GM12878 (cell line): ENCODE results near the gene UBE2M. TPM values are rescaled to one million over a fixed set of nuclear protein-coding genes. Genes with fewer than 3 reads are reported as not detected.

Source experiments
- ATAC-seq: fragments of 200-7000 bp; cut with Tn5 transposase; 3 replicates; pipeline ENCODE4 v1.9.1; 2020; ENCODE audit warnings: mild to moderate bottlenecking, moderate library complexity
- BruUV-seq: library from RNA; stranded (reverse); fragments of 400-500 nt; replicated peaks from 2 replicates; lab custom pipeline; 2021; lab: Mats Ljungman, UMichigan
- CTCF ChIA-PET: fragments of 300-600 bp; sonication (Branson Sonifier 250); formaldehyde crosslinking; extraction: SDS; loops from one replicate; lab custom pipeline; 2021; ENCODE audit warnings: inconsistent platforms; lab: Yijun Ruan, JAX
- POLR2A ChIA-PET: fragments of 350-600 bp; formaldehyde crosslinking; extraction: SDS; loops from one replicate; lab custom pipeline; 2021; ENCODE audit warnings: inconsistent platforms; lab: Charles Lee
- RAD21 ChIA-PET: fragments of 300-600 bp; sonication (Branson Sonifier 250); formaldehyde crosslinking; loops from one replicate; lab custom pipeline; 2023; ENCODE audit warnings: antibody characterized with exemption; ENCODE audit not compliant: unreplicated experiment; lab: Charles Lee
- SMC1A ChIA-PET: fragments of 300-600 bp; sonication (Branson Sonifier 250); formaldehyde crosslinking; loops from one replicate; lab custom pipeline; 2023; ENCODE audit not compliant: unreplicated experiment, uncharacterized antibody; lab: Charles Lee
- DNase-seq: peaks from one replicate; pipeline ENCODE4 v3.0.0-alpha.2; 2011; ENCODE audit warnings: low read depth, low spot score
- FAIRE-seq: peaks from 3 replicates; lab custom pipeline; 2011; peaks lifted over from hg19 to GRCh38; lab: Jason Lieb, UNC
- H2AFZ ChIP-seq: 2 replicates; pipeline ENCODE4 v1.6.0; 2011; ENCODE audit warnings: low read depth, low read length, control low read depth; ENCODE audit not compliant: control insufficient read depth
- H3K27ac ChIP-seq: 2 replicates; pipeline ENCODE4 v1.5.1; 2011; ENCODE audit warnings: control low read depth; ENCODE audit not compliant: control insufficient read depth, insufficient read depth
- H3K27me3 ChIP-seq, 2 experiments: replicated peaks in 1 of 2; 2 replicates each; pipeline versions ENCODE4 v1.6.0 to v1.6.1; 2011; ENCODE audit warnings: low read length in 1 of 2; ENCODE audit not compliant: control insufficient read depth in 2 of 2, insufficient read depth in 2 of 2
- H3K36me3 ChIP-seq, 2 experiments: 2 replicates each; pipeline ENCODE4 v1.5.1; 2011; ENCODE audit warnings: low read length in 1 of 2; ENCODE audit not compliant: control insufficient read depth in 2 of 2, insufficient read depth in 2 of 2
- H3K4me1 ChIP-seq: 2 replicates; pipeline ENCODE4 v1.6.1; 2011; ENCODE audit warnings: mild to moderate bottlenecking, low read length, moderate library complexity, mixed read lengths; ENCODE audit not compliant: control insufficient read depth, insufficient read depth
- H3K4me2 ChIP-seq: 2 replicates; pipeline ENCODE4 v1.6.0; 2011; ENCODE audit warnings: control low read depth; ENCODE audit not compliant: control insufficient read depth, insufficient read depth
- H3K4me3 ChIP-seq: fragments of 200-600 bp; sonication (generic); 2 replicates; pipeline ENCODE4 v1.5.1; 2016
- H3K79me2 ChIP-seq: 2 replicates; pipeline ENCODE4 v1.6.0; 2011; ENCODE audit warnings: low read length; ENCODE audit not compliant: control insufficient read depth, insufficient read depth
- H3K9ac ChIP-seq: 2 replicates; pipeline ENCODE4 v1.8.0; 2011; ENCODE audit warnings: low read length, control low read depth, mixed read lengths; ENCODE audit not compliant: control insufficient read depth, insufficient read depth
- H3K9me3 ChIP-seq: replicated peaks from 3 replicates; pipeline ENCODE4 v1.5.1; 2011; ENCODE audit warnings: mild to moderate bottlenecking, low read length; ENCODE audit not compliant: control insufficient read depth, insufficient read depth
- H4K20me1 ChIP-seq: 2 replicates; pipeline ENCODE4 v1.6.0; 2011; ENCODE audit not compliant: control insufficient read depth, insufficient read depth
- TBL1XR1 ChIP-seq: IDR thresholded peaks from 2 replicates; pipeline ENCODE4 v1.6.1; 2012; ENCODE audit warnings: low read depth, low read length, improper control_type of control experiment
- WGBS: methylation state at CpG from one replicate; pipeline ENCODE4 v1.1.6; 2016; ENCODE audit warnings: low lambda C conversion rate; ENCODE audit not compliant: insufficient replicate concordance, insufficient coverage; ENCODE audit errors: missing lambda C conversion rate; 5-methylcytosine and 5-hydroxymethylcytosine counted together
- in situ Hi-C: fragments of 300-500 bp; cut with MboI; formaldehyde crosslinking; loops from 9 replicates; pipeline ENCODE4 v1.14.3; 2018; ENCODE audit warnings: mixed read lengths
- intact Hi-C: fragments of 100-400 bp; cut with micrococcal nuclease; formaldehyde crosslinking; loops from one replicate; pipeline ENCODE4 v1.14.2; 2022; ENCODE audit not compliant: unreplicated experiment
- polyA plus RNA-seq, 11 experiments: library from polyadenylated mRNA; depleted of rRNA in 4 of 11; unstranded in 6 of 11; stranded (reverse) in 5 of 11; fragments of >200 nt; fragmentation: Nextera tagmentation in 4 of 11; fragmentation: Illumina TruSeq in 1 of 11; extraction: Ambion mirVana in 4 of 11; extraction: Trizol in 1 of 11; gene quantifications; 1 replicate in 1 of 11; 2 replicates in 10 of 11; pipeline versions ENCODE4 v1.2.1 to v1.2.3, GENCODE V29; 2011 to 2016; ENCODE audit warnings: inconsistent platforms in 2 of 11, missing spikeins in 2 of 11, low read depth in 1 of 11
- total RNA-seq, 4 experiments: library from RNA; depleted of rRNA in 3 of 4; stranded (reverse); fragments of >200 nt in 3 of 4; fragmentation: Illumina TruSeq in 1 of 4; extraction: Trizol in 1 of 4; gene quantifications; 2 replicates each; pipeline versions ENCODE4 v1.2.1 to v1.2.3, GENCODE V29; 2013 to 2021
- TF ChIP-seq, protein P1 (sequence below): fragments of 450-650 bp; IDR thresholded peaks from 2 replicates; pipeline ENCODE4 v1.6.1; 2017; ENCODE audit warnings: mild to moderate bottlenecking, moderate library complexity

Gene UBE2M
- total and polyA plus RNA-seq, 10 of the 15 experiments (the other 5 are each of a cell fraction or from before 2014, with no cell fraction given): 1.4 to 105 (median 73.9) TPM

DNA sequence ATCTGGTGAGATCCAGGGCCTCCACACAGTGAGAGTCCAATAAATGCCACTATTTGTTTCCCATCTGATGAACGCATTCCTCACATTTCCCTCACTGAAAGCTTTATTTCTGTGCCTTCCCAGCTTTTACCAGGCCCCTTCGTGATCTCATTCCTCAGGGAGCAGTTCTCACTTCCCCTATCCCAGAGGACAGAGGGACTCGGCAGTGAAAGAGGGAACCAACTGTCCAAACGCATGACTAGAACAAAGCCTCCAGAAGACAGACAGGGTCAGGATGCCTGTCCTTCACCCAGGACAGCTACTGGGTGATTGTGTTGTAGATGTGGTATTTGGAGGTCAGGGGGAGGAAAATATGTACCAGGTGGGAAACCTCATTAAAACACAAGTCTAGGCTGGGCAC lies 36.8 kb downstream of the UBE2M start:
- no peak for TF ChIP-seq TBL1XR1
- TF ChIP-seq, protein P1, sequence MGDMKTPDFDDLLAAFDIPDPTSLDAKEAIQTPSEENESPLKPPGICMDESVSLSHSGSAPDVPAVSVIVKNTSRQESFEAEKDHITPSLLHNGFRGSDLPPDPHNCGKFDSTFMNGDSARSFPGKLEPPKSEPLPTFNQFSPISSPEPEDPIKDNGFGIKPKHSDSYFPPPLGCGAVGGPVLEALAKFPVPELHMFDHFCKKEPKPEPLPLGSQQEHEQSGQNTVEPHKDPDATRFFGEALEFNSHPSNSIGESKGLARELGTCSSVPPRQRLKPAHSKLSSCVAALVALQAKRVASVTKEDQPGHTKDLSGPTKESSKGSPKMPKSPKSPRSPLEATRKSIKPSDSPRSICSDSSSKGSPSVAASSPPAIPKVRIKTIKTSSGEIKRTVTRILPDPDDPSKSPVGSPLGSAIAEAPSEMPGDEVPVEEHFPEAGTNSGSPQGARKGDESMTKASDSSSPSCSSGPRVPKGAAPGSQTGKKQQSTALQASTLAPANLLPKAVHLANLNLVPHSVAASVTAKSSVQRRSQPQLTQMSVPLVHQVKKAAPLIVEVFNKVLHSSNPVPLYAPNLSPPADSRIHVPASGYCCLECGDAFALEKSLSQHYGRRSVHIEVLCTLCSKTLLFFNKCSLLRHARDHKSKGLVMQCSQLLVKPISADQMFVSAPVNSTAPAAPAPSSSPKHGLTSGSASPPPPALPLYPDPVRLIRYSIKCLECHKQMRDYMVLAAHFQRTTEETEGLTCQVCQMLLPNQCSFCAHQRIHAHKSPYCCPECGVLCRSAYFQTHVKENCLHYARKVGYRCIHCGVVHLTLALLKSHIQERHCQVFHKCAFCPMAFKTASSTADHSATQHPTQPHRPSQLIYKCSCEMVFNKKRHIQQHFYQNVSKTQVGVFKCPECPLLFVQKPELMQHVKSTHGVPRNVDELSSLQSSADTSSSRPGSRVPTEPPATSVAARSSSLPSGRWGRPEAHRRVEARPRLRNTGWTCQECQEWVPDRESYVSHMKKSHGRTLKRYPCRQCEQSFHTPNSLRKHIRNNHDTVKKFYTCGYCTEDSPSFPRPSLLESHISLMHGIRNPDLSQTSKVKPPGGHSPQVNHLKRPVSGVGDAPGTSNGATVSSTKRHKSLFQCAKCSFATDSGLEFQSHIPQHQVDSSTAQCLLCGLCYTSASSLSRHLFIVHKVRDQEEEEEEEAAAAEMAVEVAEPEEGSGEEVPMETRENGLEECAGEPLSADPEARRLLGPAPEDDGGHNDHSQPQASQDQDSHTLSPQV: no peak
- FAIRE-seq (no peak), ATAC-seq (no peak), DNase-seq (no peak)
- Histone ChIP-seq H3K9ac (no peak overlapping the region), H2AFZ (no peak overlapping the region), H3K9me3 (no peaks in the 10 kb centered on the region), H3K27me3 (no peaks in the 10 kb centered on the region), H3K79me2 (peaks cover 23% of the 10 kb centered on the region), H3K36me3 (peaks cover 0 to 2% of the 10 kb centered on the region in 2 experiments; a peak in 2 of 4 replicates), H4K20me1 (no peaks in the 10 kb centered on the region), H3K4me1 (peaks cover 11% of the 10 kb centered on the region), H3K27ac (no peak overlapping the region), H3K4me2 (no peak overlapping the region), H3K4me3 (no peak overlapping the region)
- 63% methylated on average over 4 of the region's 4 CpGs for WGBS
- intact Hi-C loops: no loop called here
- no TSS peak for BruUV-seq
- RAD21 ChIA-PET: interaction anchor here (0.9 to 4.0 kb wide), 6 partner anchors 23 to 194 kb away, joined by 3 to 50 read pairs (median 14); partner anchors contain the start of genes CHMP2A, TRIM28 and ZSCAN22
- POLR2A ChIA-PET: interaction anchor here (0.6 to 3.0 kb wide), 9 partner anchors 22 to 215 kb away, joined by 3 to 24 read pairs (median 4); partner anchors contain the start of gene TRIM28
- CTCF ChIA-PET: interaction anchor here (0.8 to 4.2 kb wide), 7 partner anchors 23 to 293 kb away, joined by 3 to 67 read pairs (median 21); partner anchors contain the start of genes CHMP2A, TRIM28 and ZNF544
- SMC1A ChIA-PET: interaction anchor here (0.6 to 3.6 kb wide), 9 partner anchors 11 to 335 kb away, joined by 3 to 43 read pairs (median 7); partner anchors contain the start of genes MZF1, TRIM28 and UBE2M
- in situ Hi-C loops: no loop called here
